Endodermal cell (in vitro differentiated cells): ENCODE data around the gene CBLL1. TPM values are rescaled to one million over a fixed set of nuclear protein-coding genes. Genes with fewer than 3 reads are reported as not detected.

ENCODE experiments used
- DNase-seq: peaks from one replicate; pipeline ENCODE4 v3.0.0-alpha.2; 2017
- H3K27ac ChIP-seq: 2 replicates; pipeline ENCODE4 v1.5.1; 2013; ENCODE audit warnings: mild to moderate bottlenecking, low read depth, low read length, moderate library complexity
- H3K27me3 ChIP-seq: 2 replicates; pipeline ENCODE4 v1.6.1; 2013; ENCODE audit warnings: mild to moderate bottlenecking, low read length, moderate library complexity; ENCODE audit not compliant: insufficient read depth, control insufficient read depth, poor library complexity, severe bottlenecking
- H3K36me3 ChIP-seq: 2 replicates; pipeline ENCODE4 v1.7.0; 2013; ENCODE audit warnings: mild to moderate bottlenecking, low read length, moderate library complexity; ENCODE audit not compliant: control insufficient read depth, insufficient read depth
- H3K4me1 ChIP-seq: one replicate; pipeline ENCODE4 v1.7.0; 2013; ENCODE audit warnings: low read length; ENCODE audit not compliant: control insufficient read depth, insufficient read depth
- H3K4me3 ChIP-seq: 2 replicates; pipeline ENCODE4 v1.5.1; 2013; ENCODE audit warnings: mild to moderate bottlenecking, low read length, moderate library complexity
- H3K9ac ChIP-seq: 2 replicates; pipeline ENCODE4 v1.6.1; 2013; ENCODE audit warnings: mild to moderate bottlenecking, low read length, moderate library complexity; ENCODE audit not compliant: poor library complexity, severe bottlenecking; ENCODE audit errors: extremely low read depth
- H3K9me3 ChIP-seq: 2 replicates; pipeline ENCODE4 v1.6.1; 2013; ENCODE audit warnings: mild to moderate bottlenecking, low read length, moderate library complexity; ENCODE audit not compliant: control insufficient read depth
- H3K27ac Mint-ChIP-seq: 2 replicates; pipeline ENCODE4 v1.8.0; 2020; ENCODE audit warnings: mixed read lengths
- H3K27me3 Mint-ChIP-seq: 2 replicates; pipeline ENCODE4 v1.8.0; 2021; ENCODE audit warnings: mild to moderate bottlenecking, mixed read lengths; ENCODE audit not compliant: insufficient read depth
- H3K36me3 Mint-ChIP-seq: 2 replicates; pipeline ENCODE4 v1.8.0; 2020; ENCODE audit warnings: low read depth, mixed read lengths
- H3K4me1 Mint-ChIP-seq: 2 replicates; pipeline ENCODE4 v1.8.0; 2020; ENCODE audit warnings: mixed read lengths
- H3K4me3 Mint-ChIP-seq: 2 replicates; pipeline ENCODE4 v1.8.0; 2020; ENCODE audit warnings: mild to moderate bottlenecking, moderate library complexity, mixed read lengths
- H3K9me3 Mint-ChIP-seq: 2 replicates; pipeline ENCODE4 v1.8.0; 2020; ENCODE audit warnings: mild to moderate bottlenecking, mixed read lengths
- CTCF ChIP-seq: fragments of 200-600 bp; sonication (generic); conservative IDR thresholded peaks from 2 replicates; pipeline ENCODE4 v1.5.0; 2021; ENCODE audit warnings: antibody characterized with exemption, mild to moderate bottlenecking
- WGBS, 2 experiments: methylation state at CpG; one replicate each; pipeline versions ENCODE4 v1.1.5 to v1.1.7; 2013; ENCODE audit warnings: missing lambda C conversion rate in 2 of 2, mixed read lengths in 1 of 2; ENCODE audit not compliant: insufficient coverage in 1 of 2, insufficient read length in 1 of 2; 5-methylcytosine and 5-hydroxymethylcytosine counted together
- total RNA-seq, 2 donors: library from RNA; stranded (reverse); fragmentation: NEBNext Ultra II Directional in 1 of 2; extraction: Animal tissue kit (Norgen Biotek cat#: 25700) in 1 of 2; gene quantifications; 2 replicates in 1 of 2; 3 replicates in 1 of 2; pipeline ENCODE4 v1.2.1, GENCODE V29; 2021

CBLL1 gene
- total RNA-seq, 2 donors from 2014 or later, result 33.3 to 34.7 TPM

- Histone ChIP-seq H3K27ac (no peak overlapping the region), H3K27me3 (peaks cover 13% of the 10 kb centered on the region), H3K4me3 (no peak overlapping the region), H3K9me3 (no peaks in the 10 kb centered on the region), H3K36me3 (no peaks in the 10 kb centered on the region), H3K4me1 (no peaks in the 10 kb centered on the region), H3K9ac (no peak overlapping the region)
- peaks cover 16% of the 10 kb centered on the region for H3K27me3 Mint-ChIP-seq
- no peaks in the 10 kb centered on the region for H3K36me3 Mint-ChIP-seq
- no peak for DNase-seq
- H3K4me1 Mint-ChIP-seq, result no peaks in the 10 kb centered on the region
- no peak overlapping the region for H3K27ac Mint-ChIP-seq
- no peak overlapping the region for H3K4me3 Mint-ChIP-seq
- WGBS, 2 experiments, result 94% methylated on average over 3 of the region's 3 CpGs
- TF ChIP-seq CTCF, result no peak
- no peaks in the 10 kb centered on the region for H3K9me3 Mint-ChIP-seq
These were observed 17.4 kb upstream of the CBLL1 start for GRCh38 chr7:107726356-107727130.

GRCh38 chr7:107728276-107728675, 15.7 kb upstream of the CBLL1 start:
- peaks cover 16% of the 10 kb centered on the region for H3K27me3 Mint-ChIP-seq
- no peaks in the 10 kb centered on the region for H3K9me3 ChIP-seq
- H3K36me3 Mint-ChIP-seq, result no peaks in the 10 kb centered on the region

GRCh38 chr7:107742678-107743566, 1.0 kb upstream of the CBLL1 start:
- H3K27ac Mint-ChIP-seq, result peak overlapping the region; percentile 98
- 4 to 17% methylated on average over 25 to 29 of the region's 29 CpGs for WGBS, 2 experiments
- H3K4me3 Mint-ChIP-seq, result peak overlapping the region; percentile 95
- no peaks in the 10 kb centered on the region for H3K9me3 Mint-ChIP-seq
- peak; percentile 91 for DNase-seq
- Histone ChIP-seq H3K36me3 (no peaks in the 10 kb centered on the region), H3K27me3 (peaks cover 14% of the 10 kb centered on the region), H3K27ac (peak overlapping the region; percentile 97), H3K4me3 (peak overlapping the region; percentile 93), H3K9ac (peak overlapping the region; percentile 79), H3K9me3 (no peaks in the 10 kb centered on the region), H3K4me1 (no peaks in the 10 kb centered on the region)
- H3K27me3 Mint-ChIP-seq, result peaks cover 20% of the 10 kb centered on the region
- no peaks in the 10 kb centered on the region for H3K36me3 Mint-ChIP-seq
- no peak for TF ChIP-seq CTCF
- H3K4me1 Mint-ChIP-seq, result peaks cover 18% of the 10 kb centered on the region

More at GRCh38 chr7:107728276-107728675, 15.7 kb upstream of the CBLL1 start:
- Histone ChIP-seq H3K9ac (no peak overlapping the region), H3K4me1 (no peaks in the 10 kb centered on the region), H3K27ac (no peak overlapping the region), H3K4me3 (no peak overlapping the region), H3K36me3 (no peaks in the 10 kb centered on the region), H3K27me3 (peaks cover 13% of the 10 kb centered on the region)
- Mint-ChIP-seq H3K4me3 (no peak overlapping the region), H3K4me1 (no peaks in the 10 kb centered on the region), H3K9me3 (peaks cover 5% of the 10 kb centered on the region), H3K27ac (no peak overlapping the region)
- DNase-seq, result no peak
- no peak for TF ChIP-seq CTCF
